Spleen (tissue), 7 donors: ENCODE data around the gene SSBP3.

Experiments
- POLR2A ChIP-seq, 3 donors: fragments of 450-650 bp; IDR thresholded peaks; one replicate each; pipeline ENCODE4 v1.5.1; 2017; ENCODE audit warnings: antibody characterized with exemption in 3 of 3, mild to moderate bottlenecking in 1 of 3
- POLR2AphosphoS5 ChIP-seq, 3 donors: sonication (generic); formaldehyde crosslinking; IDR thresholded peaks; one replicate each; pipeline ENCODE4 v1.5.1; 2017; ENCODE audit warnings: antibody characterized with exemption in 3 of 3
- TF ChIP-seq, protein P1 (sequence below), 11 experiments: fragments of 200-600 bp in 7 of 11; fragments of 450-650 bp in 4 of 11; sonication (generic) in 4 of 11; IDR thresholded peaks in 8 of 11; conservative IDR thresholded peaks in 3 of 11; 1 replicate in 7 of 11; 2 replicates in 4 of 11; pipeline versions ENCODE4 v1.4.0 to v1.8.0; 2016 to 2021; ENCODE audit warnings: antibody characterized with exemption in 11 of 11, inconsistent platforms in 4 of 11, mild to moderate bottlenecking in 1 of 11
- donor health status: DM: no; HTN: no; CAD: no; lungs with moderate emphysema.
- donor health status: DM: no; HTN: no; CAD: no.
- donor health status: DM: no; HTN: no; CAD: no.

DNA sequence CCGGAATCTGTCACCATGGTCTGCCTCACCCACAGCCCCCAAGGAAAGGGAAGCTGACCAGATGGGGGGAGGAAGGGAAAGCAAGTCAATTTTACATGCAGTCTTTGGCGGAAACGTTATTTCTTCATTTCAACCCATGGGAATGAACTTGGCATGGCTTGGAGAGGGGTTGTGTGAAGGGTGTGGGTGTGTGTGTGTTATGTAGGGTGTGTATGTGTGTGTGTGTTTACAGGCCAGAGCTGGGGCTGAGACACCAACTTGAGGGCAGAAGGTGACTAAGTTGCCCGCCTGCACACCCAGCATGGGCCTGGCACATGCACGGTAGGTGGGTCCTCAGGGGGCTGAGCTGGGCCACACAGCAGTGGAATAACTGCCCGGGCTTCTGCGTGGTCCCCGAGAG lies 141.1 kb downstream of the SSBP3 start:
- TF ChIP-seq, protein P1, sequence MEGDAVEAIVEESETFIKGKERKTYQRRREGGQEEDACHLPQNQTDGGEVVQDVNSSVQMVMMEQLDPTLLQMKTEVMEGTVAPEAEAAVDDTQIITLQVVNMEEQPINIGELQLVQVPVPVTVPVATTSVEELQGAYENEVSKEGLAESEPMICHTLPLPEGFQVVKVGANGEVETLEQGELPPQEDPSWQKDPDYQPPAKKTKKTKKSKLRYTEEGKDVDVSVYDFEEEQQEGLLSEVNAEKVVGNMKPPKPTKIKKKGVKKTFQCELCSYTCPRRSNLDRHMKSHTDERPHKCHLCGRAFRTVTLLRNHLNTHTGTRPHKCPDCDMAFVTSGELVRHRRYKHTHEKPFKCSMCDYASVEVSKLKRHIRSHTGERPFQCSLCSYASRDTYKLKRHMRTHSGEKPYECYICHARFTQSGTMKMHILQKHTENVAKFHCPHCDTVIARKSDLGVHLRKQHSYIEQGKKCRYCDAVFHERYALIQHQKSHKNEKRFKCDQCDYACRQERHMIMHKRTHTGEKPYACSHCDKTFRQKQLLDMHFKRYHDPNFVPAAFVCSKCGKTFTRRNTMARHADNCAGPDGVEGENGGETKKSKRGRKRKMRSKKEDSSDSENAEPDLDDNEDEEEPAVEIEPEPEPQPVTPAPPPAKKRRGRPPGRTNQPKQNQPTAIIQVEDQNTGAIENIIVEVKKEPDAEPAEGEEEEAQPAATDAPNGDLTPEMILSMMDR (IDR thresholded peaks at IDR 0.05 in 8 of 11, conservative IDR thresholded peaks at IDR 0.05 in 3 of 11) = no peak
- TF ChIP-seq POLR2A (IDR thresholded peaks at IDR 0.05) (no peak), POLR2AphosphoS5 (IDR thresholded peaks at IDR 0.05) (no peak)
